K562 (cell line): ENCODE measurements around the gene PCED1B. TPM values are rescaled to one million over a fixed set of nuclear protein-coding genes. Genes with fewer than 3 reads are reported as not detected.
"Not testable (repeated sequence)": the region's sequence is repeated elsewhere in the genome, so short reads cannot be mapped to it uniquely, and the experiment has no call there.

ENCODE experiments used
- ATAC-seq: fragments of 200-7000 bp; cut with Tn5 transposase; 3 replicates; pipeline ENCODE4 v1.9.1; 2020; ENCODE audit warnings: moderate library complexity
- BruUV-seq: library from RNA; stranded (reverse); fragments of 400-500 nt; replicated peaks from 2 replicates; lab custom pipeline; 2021; lab: Mats Ljungman, UMichigan
- CTCF ChIA-PET: fragments of 300-600 bp; formaldehyde crosslinking; extraction: SDS; loops from one replicate; lab custom pipeline; 2021; ENCODE audit warnings: low intra/inter-chr PET ratio; lab: Yijun Ruan, JAX
- POLR2A ChIA-PET: fragments of 300-600, 350-650 bp; sonication (Branson Sonifier 250); formaldehyde crosslinking; extraction: SDS; loops from one replicate; lab custom pipeline; 2021; ENCODE audit warnings: antibody characterized with exemption, inconsistent platforms; lab: Yijun Ruan, JAX
- DNase-seq, 4 experiments: peaks; one replicate each; pipeline versions ENCODE4 v3.0.0 to v3.0.0-alpha.2; 2011 to 2018; ENCODE audit warnings: low spot score in 3 of 4, mixed read lengths in 3 of 4; ENCODE audit errors: extremely low read depth in 1 of 4
- FAIRE-seq: peaks from 2 replicates; lab custom pipeline; 2011; peaks lifted over from hg19 to GRCh38; lab: Jason Lieb, UNC
- H2AFZ ChIP-seq: 2 replicates; pipeline ENCODE4 v1.6.0; 2011; ENCODE audit warnings: low read depth, low read length, control low read depth, inconsistent platforms
- H3K27ac ChIP-seq: fragments of 200-600 bp; 3 replicates; pipeline ENCODE4 v1.8.0; 2011; ENCODE audit warnings: low read depth, mild to moderate bottlenecking, control low read depth, inconsistent platforms, low read length, moderate library complexity, mixed read lengths; ENCODE audit errors: extremely low read depth
- H3K27me3 ChIP-seq, 2 experiments: fragments of 300-600 bp in 1 of 2; 2 replicates in 1 of 2; 3 replicates in 1 of 2; pipeline versions ENCODE4 v1.6.0 to v1.8.0; 2011; ENCODE audit warnings: inconsistent platforms in 2 of 2, low read length in 2 of 2, mild to moderate bottlenecking in 1 of 2, mixed read lengths in 1 of 2, moderate library complexity in 1 of 2; ENCODE audit not compliant: control insufficient read depth in 2 of 2, insufficient read depth in 2 of 2
- H3K36me3 ChIP-seq: fragments of 300-600 bp; 3 replicates; pipeline ENCODE4 v1.8.0; 2011; ENCODE audit warnings: mild to moderate bottlenecking, low read length, inconsistent platforms; ENCODE audit not compliant: control insufficient read depth, insufficient read depth
- H3K4me1 ChIP-seq, 2 experiments: fragments of 200-600 bp in 1 of 2; replicated peaks in 1 of 2; 2 replicates in 1 of 2; 3 replicates in 1 of 2; pipeline versions ENCODE4 v1.5.1 to v1.8.0; 2011; ENCODE audit warnings: inconsistent platforms in 2 of 2, low read length in 2 of 2, mild to moderate bottlenecking in 1 of 2, mixed read lengths in 1 of 2, moderate library complexity in 1 of 2; ENCODE audit not compliant: control insufficient read depth in 2 of 2, insufficient read depth in 2 of 2
- H3K4me2 ChIP-seq: 2 replicates; pipeline ENCODE4 v1.6.1; 2011; ENCODE audit warnings: low read length, control low read depth, inconsistent platforms, mixed read lengths; ENCODE audit not compliant: insufficient read depth
- H3K4me3 ChIP-seq: fragments of 200-600 bp; sonication (generic), shearing (Covaris generic); 2 replicates; pipeline ENCODE4 v1.5.1; 2016; ENCODE audit warnings: control low read depth, inconsistent platforms
- H3K79me2 ChIP-seq: fragments of 200-600 bp; 3 replicates; pipeline ENCODE4 v1.8.0; 2011; ENCODE audit warnings: low read length, inconsistent platforms; ENCODE audit not compliant: control insufficient read depth, insufficient read depth
- H3K9ac ChIP-seq, 2 experiments: 2 replicates each; pipeline versions ENCODE4 v1.6.0 to v1.6.1; 2011; ENCODE audit warnings: low read depth in 2 of 2, low read length in 2 of 2, control low read depth in 1 of 2, inconsistent platforms in 1 of 2, mild to moderate bottlenecking in 1 of 2, mixed read lengths in 1 of 2; ENCODE audit not compliant: insufficient read depth in 1 of 2
- H3K9me1 ChIP-seq: one replicate; pipeline ENCODE4 v1.6.0; 2011; ENCODE audit warnings: inconsistent platforms, mild to moderate bottlenecking, low read length, moderate library complexity; ENCODE audit not compliant: control insufficient read depth, insufficient read depth
- H3K9me3 ChIP-seq: replicated peaks from 2 replicates; pipeline ENCODE4 v1.5.1; 2011; ENCODE audit warnings: low read depth, low read length, inconsistent platforms; ENCODE audit not compliant: control insufficient read depth, insufficient read depth
- H4K20me1 ChIP-seq: replicated peaks from 2 replicates; pipeline ENCODE4 v1.6.1; 2011; ENCODE audit warnings: low read length, inconsistent platforms, mixed read lengths; ENCODE audit not compliant: control insufficient read depth, insufficient read depth
- CXXC5 ChIP-seq: fragments of 250-450 bp; sonication (Bioruptor Pico); IDR thresholded peaks from 2 replicates; pipeline ENCODE4 v1.8.0; 2022; ENCODE audit warnings: inconsistent platforms, mild to moderate bottlenecking, moderate library complexity
- DPF2 ChIP-seq: fragments of 450-650 bp; IDR thresholded peaks from 2 replicates; pipeline ENCODE4 v1.6.1; 2016
- FOXK2 ChIP-seq, 2 experiments: fragments of 450-650 bp; IDR thresholded peaks in 1 of 2; conservative IDR thresholded peaks in 1 of 2; 2 replicates each; pipeline ENCODE4 v1.6.1; 2016; ENCODE audit warnings: low read depth in 2 of 2, mild to moderate bottlenecking in 1 of 2
- JUN ChIP-seq, 2 experiments: sonication (generic) in 1 of 2; formaldehyde crosslinking in 1 of 2; IDR thresholded peaks; 2 replicates each; pipeline versions ENCODE4 v1.6.1 to v1.8.0; 2012 to 2022; ENCODE audit warnings: borderline replicate concordance in 2 of 2, mild to moderate bottlenecking in 2 of 2, improper control_type of control experiment in 1 of 2, low read depth in 1 of 2, low read length in 1 of 2, missing genetic modification reagents in 1 of 2
- JUND ChIP-seq, 2 experiments: IDR thresholded peaks; 2 replicates in 1 of 2; 3 replicates in 1 of 2; pipeline ENCODE4 v1.6.1; 2011; ENCODE audit warnings: borderline replicate concordance in 2 of 2, low read depth in 2 of 2, low read length in 2 of 2, improper control_type of control experiment in 1 of 2, missing biosample characterization in 1 of 2, missing genetic modification characterization in 1 of 2, missing genetic modification reagents in 1 of 2
- L3MBTL2 ChIP-seq: fragments of 450-650 bp; IDR thresholded peaks from 2 replicates; pipeline ENCODE4 v1.6.1; 2016; ENCODE audit warnings: mild to moderate bottlenecking, moderate library complexity
- RAD21 ChIP-seq, 2 experiments: fragments of 250-450 bp in 1 of 2; fragments of 450-650 bp in 1 of 2; sonication (Bioruptor Pico) in 1 of 2; formaldehyde crosslinking in 1 of 2; IDR thresholded peaks in 1 of 2; conservative IDR thresholded peaks in 1 of 2; 2 replicates each; pipeline versions ENCODE4 v1.4.0 to v1.8.0; 2020 to 2022; ENCODE audit warnings: mild to moderate bottlenecking in 2 of 2, moderate library complexity in 1 of 2
- SMARCA5 ChIP-seq: fragments of 450-650 bp; IDR thresholded peaks from 2 replicates; pipeline ENCODE4 v1.6.1; 2016
- SOX6 ChIP-seq: fragments of 450-650 bp; IDR thresholded peaks from 2 replicates; pipeline ENCODE4 v1.6.1; 2014; ENCODE audit warnings: mild to moderate bottlenecking
- WGBS: fragments of 100-300 bp; shearing (Covaris generic); methylation state at CpG from one replicate; pipeline ENCODE4 v1.1.6; 2016; ENCODE audit warnings: low coverage, mixed read lengths; ENCODE audit not compliant: insufficient coverage; ENCODE audit errors: missing lambda C conversion rate; 5-methylcytosine and 5-hydroxymethylcytosine counted together
- in situ Hi-C: fragments of 300-500 bp; cut with MboI; formaldehyde crosslinking; loops from 4 replicates; pipeline ENCODE4 v1.15.0; 2018; ENCODE audit warnings: inconsistent platforms, mixed read lengths
- intact Hi-C: fragments of 100-400 bp; cut with micrococcal nuclease; formaldehyde crosslinking; loops from 2 replicates; pipeline ENCODE4 v1.14.2; 2022
- polyA plus RNA-seq, 8 experiments: library from polyadenylated mRNA; depleted of rRNA in 4 of 8; stranded (reverse) in 5 of 8; unstranded in 3 of 8; fragments of >200 nt; fragmentation: Nextera tagmentation in 2 of 8; fragmentation: Illumina TruSeq in 1 of 8; extraction: Ambion mirVana in 2 of 8; extraction: Trizol in 1 of 8; gene quantifications; 2 replicates each; pipeline versions ENCODE4 v1.2.1 to v1.2.3, GENCODE V29; 2011 to 2014; ENCODE audit warnings: inconsistent platforms in 1 of 8, missing spikeins in 1 of 8
- total RNA-seq, 7 experiments: library from RNA; depleted of rRNA in 6 of 7; stranded (reverse); fragments of >200 nt in 6 of 7; fragmentation: Illumina TruSeq in 2 of 7; extraction: Trizol in 2 of 7; gene quantifications; 2 replicates each; pipeline versions ENCODE4 v1.2.1 to v1.2.3, GENCODE V29; 2011 to 2021; ENCODE audit warnings: low replicate concordance in 1 of 7
- TF ChIP-seq, protein P1 (sequence below): sonication (generic); IDR thresholded peaks from 2 replicates; pipeline ENCODE4 v1.6.1; 2016

The PCED1B gene
- total and polyA plus RNA-seq, 9 of the 15 experiments (the other 6 are each of a cell fraction or from before 2014, with no cell fraction given): 1.2 to 9.3 (median 2.5) TPM

DNA sequence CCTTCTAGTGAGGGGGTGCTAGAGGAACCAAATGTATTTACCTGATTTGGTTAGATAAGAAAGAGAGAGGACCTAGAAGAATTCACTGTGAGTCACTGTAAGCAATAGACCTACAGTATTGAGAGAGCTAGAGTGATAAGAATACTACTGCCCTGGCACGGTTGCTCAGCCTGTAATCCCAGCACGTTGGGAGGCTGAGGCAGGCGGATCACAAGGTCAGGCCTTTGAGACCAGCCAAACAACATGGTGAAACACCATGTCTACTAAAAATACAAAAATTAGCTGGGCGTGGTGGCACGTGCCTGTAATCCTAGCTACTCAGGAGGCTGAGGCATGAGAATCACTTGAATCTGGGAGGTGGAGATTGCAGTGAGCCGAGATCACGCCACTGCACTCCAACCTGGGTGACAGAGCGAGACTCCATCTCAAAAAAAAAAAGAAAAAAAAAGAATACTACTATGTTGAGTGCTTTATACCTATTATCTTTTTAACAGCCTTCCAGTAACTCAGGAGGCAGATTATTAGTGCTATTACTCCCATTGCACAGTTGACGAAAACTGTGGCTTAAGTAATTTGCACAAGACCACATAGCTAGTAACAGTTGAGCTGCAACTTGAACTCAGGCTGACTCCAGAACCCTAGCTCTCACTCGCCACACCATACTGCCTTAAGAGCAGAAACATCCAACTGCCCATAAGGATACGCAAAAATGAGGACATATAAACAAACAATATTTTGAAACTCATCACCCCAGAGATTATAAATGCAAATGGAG is 102.9 kb downstream of the PCED1B start:
- BruUV-seq; CTCF ChIA-PET; in situ Hi-C loops; H3K27ac ChIP-seq; H3K4me1 ChIP-seq; H3K27me3 ChIP-seq; H3K4me3 ChIP-seq; H3K4me2 ChIP-seq; H4K20me1 ChIP-seq; H3K9me3 ChIP-seq; intact Hi-C loops; H3K9me1 ChIP-seq; H3K36me3 ChIP-seq; H3K79me2 ChIP-seq; FAIRE-seq; TF ChIP-seq JUN (CRISPR knock-in tag; IDR thresholded peaks at IDR 0.05; ENCODE audit: borderline replicate concordance): not testable (repeated sequence)
- peak overlapping the region in 1 of 2 experiments; percentile 20; a peak in 1 of 4 replicates for H3K9ac ChIP-seq
- peak overlapping the region; percentile 14; the same call in 1 of the 2 replicates for H2AFZ ChIP-seq
- ATAC-seq (peak; percentile 81), DNase-seq (peak; percentile 31 to 50 (median 48))
- POLR2A ChIA-PET: interaction anchor here (1.9 kb wide), 1 partner anchor 9 kb away, joined by 7 read pairs; no protein-coding TSS in a partner anchor
- WGBS: 27% methylated on average over 11 of the region's 11 CpGs
- TF ChIP-seq FOXK2 (conservative IDR thresholded peaks at IDR 0.05 in 1 of 2, IDR thresholded peaks at IDR 0.05 in 1 of 2; ENCODE audit: low read depth in 2 of 2): 0 out of 4 replicates have a peak, but pooled peaks of 1 of the 2 experiments have one; percentile 36
- TF ChIP-seq JUN (IDR thresholded peaks at IDR 0.05; ENCODE audit: borderline replicate concordance, low read depth, low read length): 0 out of 2 replicates have a peak, but pooled peaks have one; percentile 30
- TF ChIP-seq, protein P1, sequence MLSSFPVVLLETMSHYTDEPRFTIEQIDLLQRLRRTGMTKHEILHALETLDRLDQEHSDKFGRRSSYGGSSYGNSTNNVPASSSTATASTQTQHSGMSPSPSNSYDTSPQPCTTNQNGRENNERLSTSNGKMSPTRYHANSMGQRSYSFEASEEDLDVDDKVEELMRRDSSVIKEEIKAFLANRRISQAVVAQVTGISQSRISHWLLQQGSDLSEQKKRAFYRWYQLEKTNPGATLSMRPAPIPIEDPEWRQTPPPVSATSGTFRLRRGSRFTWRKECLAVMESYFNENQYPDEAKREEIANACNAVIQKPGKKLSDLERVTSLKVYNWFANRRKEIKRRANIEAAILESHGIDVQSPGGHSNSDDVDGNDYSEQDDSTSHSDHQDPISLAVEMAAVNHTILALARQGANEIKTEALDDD: peak; percentile 33; the same call in 1 of the 2 replicates
- 0 out of 4 replicates have a peak, but pooled peaks of 1 of the 2 experiments have one; percentile 9 for TF ChIP-seq RAD21 (CRISPR knock-in tag; conservative IDR thresholded peaks at IDR 0.05 in 1 of 2, IDR thresholded peaks at IDR 0.05 in 1 of 2)
- peak; percentile 32; the same call in 1 of the 2 replicates for TF ChIP-seq CXXC5 (CRISPR knock-in tag)
- TF ChIP-seq SOX6: peak; percentile 64; the same call in 1 of the 2 replicates
- peak; percentile 25; the same call in 1 of the 2 replicates for TF ChIP-seq L3MBTL2
- TF ChIP-seq JUND (IDR thresholded peaks at IDR 0.05; ENCODE audit: borderline replicate concordance, low read depth, low read length): peak; percentile 77
- TF ChIP-seq JUND (tag; IDR thresholded peaks at IDR 0.05; ENCODE audit: borderline replicate concordance, low read depth, low read length): peak; percentile 33; the same call in 1 of the 3 replicates
- TF ChIP-seq DPF2: peak; percentile 85
- 0 out of 2 replicates have a peak, but pooled peaks have one; percentile 67 for TF ChIP-seq SMARCA5
